ENCODE measurements around the gene FGFBP1. TPM values are rescaled to one million over a fixed set of nuclear protein-coding genes. Genes with fewer than 3 reads are reported as not detected.

The FGFBP1 gene
- total and polyA plus RNA-seq, 9 of the 15 experiments (the other 6 are each of a cell fraction or from before 2014, with no cell fraction given): not detected

GRCh38 chr4:15935504-15936402 is 2.8 kb downstream of the FGFBP1 start:
- Histone ChIP-seq H3K9me3 (replicated peaks; ENCODE audit: control insufficient read depth, insufficient read depth, low read depth, low read length) (no peaks in the 10 kb centered on the region), H3K4me2 (ENCODE audit: insufficient read depth, low read length) (no peak overlapping the region), H3K79me2 (ENCODE audit: control insufficient read depth, insufficient read depth, low read length) (no peaks in the 10 kb centered on the region), H3K27me3 (ENCODE audit: control insufficient read depth in 2 of 2, insufficient read depth in 2 of 2, low read length in 2 of 2) (peaks cover 2 to 8% of the 10 kb centered on the region in 2 experiments; a peak in 3 of 5 replicates), H3K4me3 (no peak overlapping the region), H3K9ac (ENCODE audit: insufficient read depth in 1 of 2, low read depth in 2 of 2, low read length in 2 of 2) (no peak overlapping the region), H2AFZ (ENCODE audit: low read depth, low read length) (no peak overlapping the region), H4K20me1 (replicated peaks; ENCODE audit: control insufficient read depth, insufficient read depth, low read length) (no peaks in the 10 kb centered on the region; the same call in 1 of the 2 replicates), H3K36me3 (ENCODE audit: control insufficient read depth, insufficient read depth, low read length) (no peaks in the 10 kb centered on the region), H3K4me1 (replicated peaks in 1 of 2; ENCODE audit: control insufficient read depth in 2 of 2, insufficient read depth in 2 of 2, low read length in 2 of 2) (no peaks in the 10 kb centered on the region), H3K9me1 (ENCODE audit: control insufficient read depth, insufficient read depth, low read length) (no peaks in the 10 kb centered on the region), H3K27ac (ENCODE audit: extremely low read depth, low read depth, low read length) (no peak overlapping the region)
- in situ Hi-C loops (cut with MboI): no loop called here
- TF ChIP-seq TAF15 (IDR thresholded peaks at IDR 0.05; ENCODE audit: low read depth, low read length): no peak
- intact Hi-C loops (cut with micrococcal nuclease): no loop called here
- ATAC-seq (no peak), FAIRE-seq (no peak), DNase-seq (ENCODE audit: extremely low read depth in 1 of 4, low spot score in 3 of 4) (no peak)
- ChIA-PET CTCF (ENCODE audit: low intra/inter-chr PET ratio) (no interaction called here), POLR2A (interaction anchor here (1.0 kb wide), 1 partner anchor 20 kb away, joined by 4 read pairs; no protein-coding TSS in a partner anchor)
- no TSS peak for BruUV-seq (replicated peaks)
- under 1% methylated on average over 10 of the region's 10 CpGs for WGBS (ENCODE audit: insufficient coverage, low coverage, missing lambda C conversion rate)

DNA sequence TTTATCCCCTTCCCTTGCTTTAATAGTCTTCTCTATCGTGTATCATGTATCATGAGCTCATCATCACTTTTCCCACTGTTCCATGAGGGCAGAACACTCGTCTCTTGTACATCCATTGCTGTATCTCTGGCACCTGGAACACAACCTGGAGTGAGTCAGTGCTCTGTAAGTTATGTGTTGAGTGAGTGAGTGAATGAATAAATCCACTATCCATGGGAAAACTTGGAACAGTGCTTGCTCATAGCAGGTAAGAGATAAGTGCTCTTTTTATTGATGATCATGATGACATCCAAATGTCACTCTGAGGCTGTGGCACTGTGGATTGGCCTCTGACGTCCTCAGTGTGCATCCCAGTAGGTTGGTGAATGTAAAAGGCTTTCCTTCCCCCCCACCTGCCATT is 4.3 kb downstream of the FGFBP1 start:
- TF ChIP-seq, protein P1, sequence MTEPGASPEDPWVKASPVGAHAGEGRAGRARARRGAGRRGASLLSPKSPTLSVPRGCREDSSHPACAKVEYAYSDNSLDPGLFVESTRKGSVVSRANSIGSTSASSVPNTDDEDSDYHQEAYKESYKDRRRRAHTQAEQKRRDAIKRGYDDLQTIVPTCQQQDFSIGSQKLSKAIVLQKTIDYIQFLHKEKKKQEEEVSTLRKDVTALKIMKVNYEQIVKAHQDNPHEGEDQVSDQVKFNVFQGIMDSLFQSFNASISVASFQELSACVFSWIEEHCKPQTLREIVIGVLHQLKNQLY (CRISPR knock-in tag; conservative IDR thresholded peaks at IDR 0.05): no peak
- no peak for TF ChIP-seq SIN3A (IDR thresholded peaks at IDR 0.05; ENCODE audit: borderline replicate concordance in 2 of 2, control insufficient read depth in 1 of 2, low read depth in 2 of 2, low read length in 2 of 2)
- H3K9me1 ChIP-seq (ENCODE audit: control insufficient read depth, insufficient read depth, low read length): no peaks in the 10 kb centered on the region
- no peaks in the 10 kb centered on the region for H3K9me3 ChIP-seq (replicated peaks; ENCODE audit: control insufficient read depth, insufficient read depth, low read depth, low read length)
- H4K20me1 ChIP-seq (replicated peaks; ENCODE audit: control insufficient read depth, insufficient read depth, low read length): no peaks in the 10 kb centered on the region; the same call in 1 of the 2 replicates
- FAIRE-seq (no peak), DNase-seq (ENCODE audit: extremely low read depth in 1 of 4, low spot score in 3 of 4) (no peak), ATAC-seq (no peak)
- H3K4me1 ChIP-seq (replicated peaks in 1 of 2; ENCODE audit: control insufficient read depth in 2 of 2, insufficient read depth in 2 of 2, low read length in 2 of 2): no peaks in the 10 kb centered on the region
- POLR2A ChIA-PET: no interaction called here
- peaks cover 2 to 16% of the 10 kb centered on the region in 2 experiments; a peak in 4 of 5 replicates for H3K27me3 ChIP-seq (ENCODE audit: control insufficient read depth in 2 of 2, insufficient read depth in 2 of 2, low read length in 2 of 2)
- CTCF ChIA-PET (ENCODE audit: low intra/inter-chr PET ratio): no interaction called here
- no peak overlapping the region for H3K27ac ChIP-seq (ENCODE audit: extremely low read depth, low read depth, low read length)
- intact Hi-C loops (cut with micrococcal nuclease) (no loop called here), in situ Hi-C loops (cut with MboI) (no loop called here)
- WGBS (ENCODE audit: insufficient coverage, low coverage, missing lambda C conversion rate): 0% methylated on average over 3 of the region's 3 CpGs
- BruUV-seq (replicated peaks): no TSS peak
- no peak overlapping the region for H3K4me2 ChIP-seq (ENCODE audit: insufficient read depth, low read length)
- no peaks in the 10 kb centered on the region for H3K79me2 ChIP-seq (ENCODE audit: control insufficient read depth, insufficient read depth, low read length)
- no peaks in the 10 kb centered on the region for H3K36me3 ChIP-seq (ENCODE audit: control insufficient read depth, insufficient read depth, low read length)
- H2AFZ ChIP-seq (ENCODE audit: low read depth, low read length): no peak overlapping the region
- no peak overlapping the region for H3K9ac ChIP-seq (ENCODE audit: insufficient read depth in 1 of 2, low read depth in 2 of 2, low read length in 2 of 2)
- no peak overlapping the region for H3K4me3 ChIP-seq
